ENCODE results near the gene EFNA3.
A peak's percentile ranks its signal among the peaks of the same experiment; 100 is the strongest.

The EFNA3 gene

GRCh38 chr1:155127105-155127966 is 48.7 kb downstream of the EFNA3 start, which contains the start of gene EFNA1 (continued):
- TF ChIP-seq ZNF18 (tag by site-specific recombination; IDR thresholded peaks at IDR 0.05), result peak; percentile 73
- no peak for TF ChIP-seq ZNF521 (tag by site-specific recombination; IDR thresholded peaks at IDR 0.05)
- TF ChIP-seq ZNF24 (tag by site-specific recombination; IDR thresholded peaks at IDR 0.05), result no peak; the same call in 1 of the 2 replicates
- TF ChIP-seq REST (tag by site-specific recombination; IDR thresholded peaks at IDR 0.05), result peak; percentile 42; the same call in 1 of the 2 replicates
- TF ChIP-seq ZNF48 (tag by site-specific recombination; IDR thresholded peaks at IDR 0.05), result no peak
- peak; percentile 63 for TF ChIP-seq ATF2 (tag by site-specific recombination; IDR thresholded peaks at IDR 0.05; ENCODE audit: low read depth)
- TF ChIP-seq GLI4 (tag by site-specific recombination; IDR thresholded peaks at IDR 0.05), result 0 out of 2 replicates have a peak, but pooled peaks have one; percentile 55
- peak; percentile 13 for TF ChIP-seq ZNF335 (tag by site-specific recombination; conservative IDR thresholded peaks at IDR 0.05)
- TF ChIP-seq SALL2 (tag by site-specific recombination; IDR thresholded peaks at IDR 0.05; ENCODE audit: borderline replicate concordance), result no peak
- no peak for TF ChIP-seq ZFP37 (tag by site-specific recombination; IDR thresholded peaks at IDR 0.05)
- peak; percentile 96 for TF ChIP-seq ZBTB26 (tag by site-specific recombination; optimal IDR thresholded peaks at IDR 0.05)
- peak; percentile 55; the same call in 1 of the 2 replicates for TF ChIP-seq MZF1 (tag by site-specific recombination; IDR thresholded peaks at IDR 0.05; ENCODE audit: borderline replicate concordance)
- no peak; the same call in 1 of the 2 replicates for TF ChIP-seq ZBTB20 (tag by site-specific recombination; IDR thresholded peaks at IDR 0.05)
- TF ChIP-seq ZFHX2 (tag by site-specific recombination; conservative IDR thresholded peaks at IDR 0.05), result peak; percentile 90
- no peak; the same call in 1 of the 2 replicates for TF ChIP-seq ZNF623 (tag by site-specific recombination; IDR thresholded peaks at IDR 0.05)
- TF ChIP-seq ZNF473 (tag by site-specific recombination; IDR thresholded peaks at IDR 0.05), result no peak
- TF ChIP-seq TSHZ1 (tag by site-specific recombination; IDR thresholded peaks at IDR 0.05; ENCODE audit: borderline replicate concordance), result peak; percentile 92; the same call in 1 of the 2 replicates
- TF ChIP-seq ZNF639 (tag by site-specific recombination; IDR thresholded peaks at IDR 0.05), result peak; percentile 81; the same call in 1 of the 2 replicates
- 0 out of 2 replicates have a peak, but pooled peaks have one; percentile 24 for TF ChIP-seq ZNF10 (tag by site-specific recombination; IDR thresholded peaks at IDR 0.05)
- peak; percentile 95 for TF ChIP-seq ZBTB1 (tag by site-specific recombination; IDR thresholded peaks at IDR 0.05)
- peak; percentile 44; the same call in 1 of the 2 replicates for TF ChIP-seq ZSCAN30 (tag by site-specific recombination; IDR thresholded peaks at IDR 0.05)
- peak; percentile 56 for TF ChIP-seq ZNF76 (tag by site-specific recombination; IDR thresholded peaks at IDR 0.05; ENCODE audit: borderline replicate concordance, low read depth)
- TF ChIP-seq KLF8 (tag by site-specific recombination; IDR thresholded peaks at IDR 0.05), result peak; percentile 74

Measured in HEK293 (cell line).